Measurements from ENCODE around the gene ERN2. TPM values are rescaled to one million over a fixed set of nuclear protein-coding genes. Genes with fewer than 3 reads are reported as not detected.

ERN2 gene
- total and polyA plus RNA-seq, 2 of the 4 experiments (the other 2 are of a cell fraction): 0.39 to 0.54 TPM

DNA sequence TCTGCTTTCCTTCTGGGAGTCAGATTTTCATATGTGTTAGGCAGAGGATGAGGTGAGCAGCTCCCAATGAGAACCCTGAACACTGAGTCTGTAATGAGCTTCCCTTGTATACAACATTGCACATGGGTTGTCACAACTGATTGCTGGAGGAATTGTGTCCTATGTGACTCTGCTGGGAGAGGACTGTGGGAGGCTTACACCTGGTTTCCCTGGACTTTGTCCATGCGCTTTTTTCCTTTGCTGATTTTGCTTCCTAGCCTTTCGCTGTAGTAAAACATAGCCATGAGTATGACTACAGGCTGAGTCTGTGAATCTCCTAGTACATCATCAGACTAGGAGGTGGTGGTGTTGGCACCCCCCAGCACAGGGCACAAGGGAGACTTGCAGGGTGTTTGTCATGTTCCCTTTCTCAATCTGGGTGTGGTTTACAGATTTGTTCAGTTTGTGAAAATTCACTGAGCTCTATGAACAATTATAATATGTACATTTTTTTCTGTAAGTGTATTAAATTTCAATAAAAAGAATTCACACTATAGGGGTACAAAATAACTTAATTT is 36.0 kb downstream of the ERN2 start (continued):
- TF ChIP-seq, protein P1, sequence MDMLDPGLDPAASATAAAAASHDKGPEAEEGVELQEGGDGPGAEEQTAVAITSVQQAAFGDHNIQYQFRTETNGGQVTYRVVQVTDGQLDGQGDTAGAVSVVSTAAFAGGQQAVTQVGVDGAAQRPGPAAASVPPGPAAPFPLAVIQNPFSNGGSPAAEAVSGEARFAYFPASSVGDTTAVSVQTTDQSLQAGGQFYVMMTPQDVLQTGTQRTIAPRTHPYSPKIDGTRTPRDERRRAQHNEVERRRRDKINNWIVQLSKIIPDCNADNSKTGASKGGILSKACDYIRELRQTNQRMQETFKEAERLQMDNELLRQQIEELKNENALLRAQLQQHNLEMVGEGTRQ (IDR thresholded peaks at IDR 0.05; ENCODE audit: low read depth, low read length): no peak
- TF ChIP-seq CHD1 (IDR thresholded peaks at IDR 0.05; ENCODE audit: low read depth, low read length) (no peak), MAFK (IDR thresholded peaks at IDR 0.05; ENCODE audit: low read depth, low read length) (no peak)

DNA sequence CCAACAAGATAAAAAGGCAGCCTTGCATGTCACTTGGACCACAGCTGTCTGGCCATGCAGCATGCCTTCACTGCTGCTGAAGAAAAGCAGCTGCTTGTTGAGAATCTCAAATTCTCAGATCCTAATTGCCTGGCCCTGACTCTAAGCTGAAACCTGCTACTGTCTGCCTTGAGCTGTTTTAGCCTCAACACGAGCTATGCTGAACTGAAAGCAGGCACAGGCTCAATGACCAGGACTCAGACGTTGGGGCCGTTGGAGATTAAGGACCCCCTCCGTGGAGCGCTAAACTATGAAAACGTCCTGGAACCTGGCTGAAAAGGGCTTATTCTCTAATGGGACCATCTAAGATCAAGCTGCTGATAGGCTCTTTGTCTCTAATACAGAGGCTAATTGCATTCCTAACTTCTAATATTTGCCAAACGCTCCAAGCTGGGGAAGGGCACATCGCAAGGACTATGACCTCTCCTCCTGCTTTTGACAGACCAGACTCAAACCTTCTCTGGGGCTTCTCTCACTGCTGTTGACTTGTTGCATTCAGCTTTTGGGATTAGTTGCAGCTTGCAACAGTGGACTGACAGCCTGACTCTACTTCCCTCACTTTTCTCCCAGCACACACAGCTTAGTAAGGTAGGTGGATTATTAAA is 38.9 kb downstream of the ERN2 start:
- ChIA-PET POLR2A (ENCODE audit: unreplicated experiment) (no interaction called here), CTCF (interaction anchor here (0.7 kb wide), 1 partner anchor 9 kb away, joined by 3 read pairs; no protein-coding TSS in a partner anchor)
- in situ Hi-C loops (cut with MboI; ENCODE audit: low sequenced_read_pairs): no loop called here
- no peak overlapping the region for H3K23ac ChIP-seq (ENCODE audit: low read depth, low read length)
- no peak overlapping the region for H2BK20ac ChIP-seq (ENCODE audit: low read depth, low read length)
- H3K9me3 ChIP-seq (ENCODE audit: control insufficient read depth, insufficient read depth, low read length): no peaks in the 10 kb centered on the region
- peaks cover 27% of the 10 kb centered on the region for H3K9me1 ChIP-seq (ENCODE audit: insufficient read depth, low read length)
- H2BK120ac ChIP-seq (ENCODE audit: low read depth, low read length): no peak overlapping the region
- H3K9ac ChIP-seq (ENCODE audit: low read depth, low read length): no peak overlapping the region
- H2BK5ac ChIP-seq (ENCODE audit: low read depth, low read length, poor library complexity, severe bottlenecking): no peak overlapping the region
- H2BK15ac ChIP-seq (ENCODE audit: low read depth, low read length): no peak overlapping the region
- H3K4me1 ChIP-seq (ENCODE audit: control insufficient read depth, insufficient read depth, low read length): peaks cover 25% of the 10 kb centered on the region
- peaks cover 17% of the 10 kb centered on the region for H3K36me3 ChIP-seq (ENCODE audit: control insufficient read depth, insufficient read depth, low read length)
- H3K27me3 ChIP-seq (ENCODE audit: control insufficient read depth, insufficient read depth, low read length): no peaks in the 10 kb centered on the region
- no peak overlapping the region; the same call in 1 of the 2 replicates for H4K5ac ChIP-seq (ENCODE audit: low read depth, low read length)
- H3K79me1 ChIP-seq (ENCODE audit: low read depth in 1 of 2, low read length in 2 of 2): peaks cover 19 to 60% of the 10 kb centered on the region in 2 experiments
- H4K8ac ChIP-seq (ENCODE audit: low read depth in 2 of 2, low read length in 2 of 2): no peak overlapping the region
- no peak overlapping the region for H3K18ac ChIP-seq (ENCODE audit: low read depth, low read length)
- H3K27ac ChIP-seq (ENCODE audit: insufficient read depth, low read length): no peak overlapping the region; the same call in 1 of the 2 replicates
- no peak overlapping the region for H4K91ac ChIP-seq (ENCODE audit: insufficient read depth, low read depth, low read length)
- H3K14ac ChIP-seq (replicated peaks; ENCODE audit: low read depth, low read length): no peak overlapping the region
- H2AK5ac ChIP-seq (ENCODE audit: low read depth, low read length): no peak overlapping the region
- intact Hi-C loops (cut with micrococcal nuclease): no loop called here
- no peak overlapping the region for H3K4ac ChIP-seq (ENCODE audit: low read depth, low read length)
- H3K4me3 ChIP-seq (ENCODE audit: insufficient read depth, low read depth, low read length): no peak overlapping the region
- BruUV-seq (replicated peaks): no TSS peak
- ATAC-seq (ENCODE audit: low read depth) (no peak), DNase-seq (no peak)
- H2AFZ ChIP-seq (replicated peaks; ENCODE audit: low read length, poor library complexity): no peak overlapping the region
- dilution Hi-C loops (cut with HindIII; ENCODE audit: low sequenced_read_pairs, unreplicated experiment): no loop called here
- no peak overlapping the region for H3K4me2 ChIP-seq (ENCODE audit: low read depth, low read length)
- H3K56ac ChIP-seq (ENCODE audit: extremely low read depth, insufficient read depth, low read length): no peak overlapping the region
- H2AK9ac ChIP-seq (replicated peaks; ENCODE audit: low read depth, low read length, poor library complexity): no peak overlapping the region
- TF ChIP-seq MXI1 (IDR thresholded peaks at IDR 0.05; ENCODE audit: borderline replicate concordance, low read depth, low read length) (no peak), FOS (IDR thresholded peaks at IDR 0.05; ENCODE audit: low read depth, low read length) (no peak), NFE2L2 (IDR thresholded peaks at IDR 0.05; ENCODE audit: low read depth, low read length) (no peak), POLR2A (IDR thresholded peaks at IDR 0.05; ENCODE audit: low read depth, low read length) (no peak), RCOR1 (IDR thresholded peaks at IDR 0.05; ENCODE audit: insufficient replicate concordance, low read length) (no peak)
- TF ChIP-seq, protein P2, sequence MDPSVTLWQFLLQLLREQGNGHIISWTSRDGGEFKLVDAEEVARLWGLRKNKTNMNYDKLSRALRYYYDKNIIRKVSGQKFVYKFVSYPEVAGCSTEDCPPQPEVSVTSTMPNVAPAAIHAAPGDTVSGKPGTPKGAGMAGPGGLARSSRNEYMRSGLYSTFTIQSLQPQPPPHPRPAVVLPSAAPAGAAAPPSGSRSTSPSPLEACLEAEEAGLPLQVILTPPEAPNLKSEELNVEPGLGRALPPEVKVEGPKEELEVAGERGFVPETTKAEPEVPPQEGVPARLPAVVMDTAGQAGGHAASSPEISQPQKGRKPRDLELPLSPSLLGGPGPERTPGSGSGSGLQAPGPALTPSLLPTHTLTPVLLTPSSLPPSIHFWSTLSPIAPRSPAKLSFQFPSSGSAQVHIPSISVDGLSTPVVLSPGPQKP (IDR thresholded peaks at IDR 0.05; ENCODE audit: borderline replicate concordance, low read depth, low read length): no peak
- peaks cover 13% of the 10 kb centered on the region for H4K20me1 ChIP-seq (ENCODE audit: insufficient read depth, low read length)
- WGBS, 2 experiments (ENCODE audit: extremely low coverage in 2 of 2, insufficient read length in 1 of 2): 60% methylated on average over 3 of the region's 8 CpGs; no CpG with 5 or more reads in 1 of the 2 experiments
